GM23248 (cell line): ENCODE data around the gene AGA.

Experiments
- EZH2 ChIP-seq: fragments of 200-600 bp; sonication (generic); IDR thresholded peaks from 2 replicates; pipeline ENCODE4 v1.6.1; 2018; ENCODE audit warnings: antibody characterized with exemption, mild to moderate bottlenecking; ENCODE audit not compliant: insufficient read depth, poor library complexity, severe bottlenecking
- EZH2phosphoT487 ChIP-seq: fragments of 200-600 bp; sonication (generic); IDR thresholded peaks from 2 replicates; pipeline ENCODE4 v1.6.1; 2018; ENCODE audit warnings: antibody characterized with exemption, moderate library complexity, mild to moderate bottlenecking, low read depth; ENCODE audit not compliant: insufficient read depth

DNA sequence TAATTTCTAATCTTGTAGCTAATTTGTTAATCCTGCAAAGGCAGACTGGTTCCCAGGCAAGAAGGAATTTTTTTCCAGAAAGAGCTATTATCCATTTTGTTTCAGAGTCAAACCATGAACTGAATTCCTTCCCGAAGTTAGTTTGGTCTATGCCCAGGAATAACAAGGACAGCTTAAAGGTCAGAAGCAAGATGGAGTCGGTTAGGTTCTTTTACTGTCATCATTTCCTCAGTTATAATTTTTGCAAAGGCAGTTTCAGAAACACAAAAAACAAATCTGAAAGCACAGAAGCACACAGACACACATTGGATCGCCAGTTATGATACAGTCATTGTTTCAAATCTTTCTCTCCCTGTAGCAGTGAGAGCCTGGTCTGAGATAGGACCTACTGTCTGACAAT is 37.9 kb downstream of the AGA start:
- TF ChIP-seq EZH2phosphoT487: no peak
- TF ChIP-seq EZH2: no peak
